Measurements from ENCODE around the gene BDH1. TPM values are rescaled to one million over a fixed set of nuclear protein-coding genes. Genes with fewer than 3 reads are reported as not detected.
"Not testable (repeated sequence)": the region's sequence is repeated elsewhere in the genome, so short reads cannot be mapped to it uniquely, and the experiment has no call there.

BDH1 gene
- total RNA-seq, 2 donors from 2014 or later, result 4.0 to 48.3 TPM

DNA sequence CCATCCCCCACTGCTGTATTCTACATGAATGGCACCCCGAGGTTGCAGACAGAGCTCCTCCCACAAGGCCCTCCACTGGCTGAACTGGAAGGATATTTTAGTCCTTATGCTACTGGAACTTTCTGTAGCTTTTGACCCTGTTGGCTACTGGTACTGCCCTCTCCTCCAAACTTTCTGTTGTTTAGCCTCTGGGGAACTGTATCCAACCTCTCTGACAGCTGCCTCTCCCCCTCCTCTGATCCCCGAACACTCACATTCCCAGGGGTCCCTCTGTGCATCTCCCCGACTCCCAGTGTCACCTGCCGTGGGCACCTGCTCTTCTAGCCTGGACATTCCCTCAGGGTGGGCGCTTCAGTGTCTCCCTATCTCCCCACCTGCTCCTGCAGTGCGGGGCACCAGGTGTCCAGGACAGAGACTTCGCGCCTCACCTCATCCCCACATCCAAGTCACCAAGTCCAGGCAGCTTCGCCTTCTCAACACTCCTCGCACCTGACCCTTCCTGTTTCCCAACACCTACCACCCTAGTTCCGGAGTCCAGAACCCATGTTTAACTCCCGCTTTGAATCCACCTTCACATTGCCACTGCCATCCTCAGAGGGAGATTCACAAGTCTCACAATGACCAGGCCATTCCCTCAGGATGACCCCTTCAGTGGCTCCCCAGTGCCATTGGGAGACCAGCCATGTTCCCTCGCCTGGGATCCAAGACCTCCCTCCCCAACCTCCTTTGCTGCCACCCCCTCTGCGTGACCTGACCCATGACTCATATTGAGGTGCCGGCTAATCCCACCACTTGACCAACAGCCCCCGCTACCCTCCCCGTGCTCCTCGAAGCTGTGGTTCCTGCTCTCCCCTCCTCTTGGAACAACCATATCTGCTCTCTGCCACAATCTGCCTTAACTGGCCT is 34.2 kb downstream of the BDH1 start:
- TF ChIP-seq, protein P1, sequence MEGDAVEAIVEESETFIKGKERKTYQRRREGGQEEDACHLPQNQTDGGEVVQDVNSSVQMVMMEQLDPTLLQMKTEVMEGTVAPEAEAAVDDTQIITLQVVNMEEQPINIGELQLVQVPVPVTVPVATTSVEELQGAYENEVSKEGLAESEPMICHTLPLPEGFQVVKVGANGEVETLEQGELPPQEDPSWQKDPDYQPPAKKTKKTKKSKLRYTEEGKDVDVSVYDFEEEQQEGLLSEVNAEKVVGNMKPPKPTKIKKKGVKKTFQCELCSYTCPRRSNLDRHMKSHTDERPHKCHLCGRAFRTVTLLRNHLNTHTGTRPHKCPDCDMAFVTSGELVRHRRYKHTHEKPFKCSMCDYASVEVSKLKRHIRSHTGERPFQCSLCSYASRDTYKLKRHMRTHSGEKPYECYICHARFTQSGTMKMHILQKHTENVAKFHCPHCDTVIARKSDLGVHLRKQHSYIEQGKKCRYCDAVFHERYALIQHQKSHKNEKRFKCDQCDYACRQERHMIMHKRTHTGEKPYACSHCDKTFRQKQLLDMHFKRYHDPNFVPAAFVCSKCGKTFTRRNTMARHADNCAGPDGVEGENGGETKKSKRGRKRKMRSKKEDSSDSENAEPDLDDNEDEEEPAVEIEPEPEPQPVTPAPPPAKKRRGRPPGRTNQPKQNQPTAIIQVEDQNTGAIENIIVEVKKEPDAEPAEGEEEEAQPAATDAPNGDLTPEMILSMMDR (IDR thresholded peaks at IDR 0.05), result no peak
- no peaks in the 10 kb centered on the region for H3K36me3 ChIP-seq
- H3K27ac ChIP-seq, result no peak overlapping the region
- no peaks in the 10 kb centered on the region for H3K4me1 ChIP-seq
- no peak overlapping the region for H3K4me3 ChIP-seq
- DNase-seq (ENCODE audit: low spot score), result no peak
- H3K9me3 ChIP-seq, result no peaks in the 10 kb centered on the region
- H3K27me3 ChIP-seq, result no peaks in the 10 kb centered on the region

DNA sequence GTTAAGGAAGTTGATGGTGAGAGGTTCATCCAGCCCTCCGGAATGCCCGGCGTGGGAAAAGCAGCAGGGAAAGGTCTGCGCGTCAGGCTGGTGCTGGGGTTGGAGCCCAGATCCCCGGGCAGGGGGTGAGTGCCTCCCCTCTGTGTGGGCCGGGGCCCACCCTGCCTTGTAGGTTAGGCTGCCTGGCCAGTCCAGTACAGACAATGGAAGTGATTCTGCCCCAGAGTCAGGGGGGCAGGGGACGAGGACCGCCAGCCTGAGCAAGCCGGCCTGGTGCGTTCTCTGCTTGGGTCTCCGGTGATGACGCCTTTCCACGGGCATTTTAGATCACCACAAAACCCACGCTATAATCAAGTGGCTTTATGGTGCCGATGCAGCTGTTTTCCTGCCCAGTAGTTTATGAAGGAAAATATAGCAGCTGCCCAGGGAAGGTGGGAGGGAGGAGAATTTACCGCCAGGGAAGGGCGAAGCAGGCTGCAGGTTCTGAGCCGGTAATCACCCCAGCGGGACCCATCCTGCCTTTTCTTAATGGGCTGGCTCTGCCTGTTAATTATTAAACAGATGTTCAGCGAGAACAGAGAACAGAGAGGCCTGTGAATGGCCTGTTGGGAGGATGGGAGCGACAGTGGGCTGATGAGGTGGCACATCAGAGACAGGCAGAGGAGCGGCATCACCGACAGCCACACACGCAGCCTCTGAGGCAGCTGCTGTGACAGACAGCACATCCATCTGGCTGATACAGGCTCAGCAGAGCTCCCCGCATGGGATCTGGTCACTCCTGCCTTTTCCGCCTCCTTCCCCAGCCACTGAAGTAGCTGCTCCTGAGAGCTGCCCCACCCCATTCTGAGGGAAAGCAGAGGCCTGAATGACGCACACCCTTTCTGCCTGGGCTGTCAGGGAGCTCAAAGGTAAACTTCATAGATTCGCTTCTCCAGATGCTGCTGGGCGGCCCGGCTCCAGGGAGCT is 35.2 kb downstream of the BDH1 start:
- Histone ChIP-seq H3K4me1 (no peaks in the 10 kb centered on the region), H3K4me3 (no peak overlapping the region), H3K9me3 (no peaks in the 10 kb centered on the region), H3K36me3 (no peaks in the 10 kb centered on the region), H3K27ac (no peak overlapping the region), H3K27me3 (no peaks in the 10 kb centered on the region)
- no peak for DNase-seq (ENCODE audit: low spot score)
- TF ChIP-seq, protein P1 (IDR thresholded peaks at IDR 0.05), result no peak

DNA sequence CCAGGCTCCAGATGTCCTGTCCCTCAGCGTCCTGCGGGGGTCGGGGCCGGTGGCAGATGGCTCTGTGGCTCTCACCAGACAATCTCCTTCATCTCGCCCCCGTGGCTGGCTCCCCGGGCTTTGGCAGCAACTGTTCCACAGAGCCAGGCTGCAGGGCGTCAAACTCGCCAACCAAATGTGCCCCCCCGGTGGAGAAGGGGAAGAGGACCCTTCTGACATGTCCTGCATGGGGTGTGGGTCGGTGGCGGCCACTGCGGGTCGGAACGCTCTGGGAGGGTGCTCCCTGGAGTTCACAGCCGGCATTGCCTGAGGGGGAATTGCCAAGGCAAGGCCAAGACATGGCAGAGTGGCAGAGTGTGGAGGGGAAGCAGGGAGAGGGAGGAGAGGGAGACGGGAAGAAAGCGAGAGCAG is 36.0 kb downstream of the BDH1 start:
- Histone ChIP-seq H3K27ac (no peak overlapping the region), H3K9me3 (no peaks in the 10 kb centered on the region), H3K27me3 (no peaks in the 10 kb centered on the region), H3K4me3 (no peak overlapping the region), H3K4me1 (no peaks in the 10 kb centered on the region), H3K36me3 (no peaks in the 10 kb centered on the region)
- no peak for DNase-seq (ENCODE audit: low spot score)
- TF ChIP-seq, protein P1 (IDR thresholded peaks at IDR 0.05), result no peak

DNA sequence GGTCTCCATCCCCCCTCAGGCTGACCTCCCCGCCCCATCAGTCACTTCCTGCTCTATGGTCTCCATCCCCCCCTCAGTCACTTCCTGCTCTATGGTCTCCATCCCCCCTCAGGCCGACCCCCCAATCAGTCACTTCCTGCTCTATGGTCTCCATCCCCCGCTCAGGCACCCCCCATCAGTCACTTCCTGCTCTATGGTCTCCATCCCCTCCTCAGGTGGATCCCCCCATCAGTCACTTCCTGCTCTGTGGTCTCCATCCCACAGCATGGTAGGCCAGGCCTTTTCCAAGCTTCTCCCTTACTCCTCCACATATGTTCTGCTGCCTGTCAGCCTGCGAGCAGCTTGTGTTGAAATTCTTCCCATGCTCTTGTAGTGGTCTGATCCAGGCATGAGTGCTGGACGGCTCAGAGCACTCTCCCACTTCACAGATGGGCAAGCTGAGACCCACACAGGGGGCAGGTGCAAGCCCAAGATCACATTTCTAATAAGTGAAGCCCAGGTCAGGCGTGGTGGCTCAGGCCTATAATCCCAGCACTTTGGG is 36.8 kb downstream of the BDH1 start:
- DNase-seq (ENCODE audit: low spot score), result no peak
- no peaks in the 10 kb centered on the region for H3K27me3 ChIP-seq
- H3K27ac ChIP-seq, result no peak overlapping the region
- no peaks in the 10 kb centered on the region for H3K36me3 ChIP-seq
- H3K9me3 ChIP-seq, result no peaks in the 10 kb centered on the region
- H3K4me1 ChIP-seq, result no peaks in the 10 kb centered on the region
- TF ChIP-seq, protein P1 (IDR thresholded peaks at IDR 0.05), result no peak
- H3K4me3 ChIP-seq, result no peak overlapping the region

DNA sequence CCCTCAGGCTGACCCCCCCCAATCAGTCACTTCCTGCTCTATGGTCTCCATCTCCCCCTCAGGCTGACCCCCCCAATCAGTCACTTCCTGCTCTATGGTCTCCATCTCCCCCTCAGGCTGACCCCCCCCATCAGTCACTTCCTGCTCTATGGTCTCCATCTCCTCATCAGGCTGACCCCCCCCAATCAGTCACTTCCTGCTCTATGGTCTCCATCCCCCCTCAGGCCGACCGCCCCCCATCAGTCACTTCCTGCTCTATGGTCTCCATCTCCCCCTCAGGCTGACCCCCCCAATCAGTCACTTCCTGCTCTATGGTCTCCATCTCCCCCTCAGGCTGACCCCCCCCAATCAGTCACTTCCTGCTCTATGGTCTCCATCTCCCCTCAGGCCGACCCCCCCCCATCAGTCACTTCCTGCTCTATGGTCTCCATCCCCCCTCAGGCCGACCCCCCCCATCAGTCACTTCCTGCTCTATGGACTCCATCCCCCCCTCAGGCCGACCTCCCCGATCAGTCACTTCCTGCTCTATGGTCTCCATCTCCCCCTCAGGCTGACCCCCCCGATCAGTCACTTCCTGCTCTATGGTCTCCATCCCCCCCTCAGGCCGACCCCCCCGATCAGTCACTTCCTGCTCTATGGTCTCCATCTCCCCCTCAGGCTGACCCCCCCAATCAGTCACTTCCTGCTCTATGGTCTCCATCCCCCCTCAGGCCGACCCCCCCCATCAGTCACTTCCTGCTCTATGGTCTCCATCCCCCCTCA is 37.7 kb downstream of the BDH1 start:
- not testable (repeated sequence) for H3K9me3 ChIP-seq; H3K4me1 ChIP-seq; DNase-seq (ENCODE audit: low spot score); H3K27ac ChIP-seq; H3K4me3 ChIP-seq; H3K27me3 ChIP-seq; H3K36me3 ChIP-seq

DNA sequence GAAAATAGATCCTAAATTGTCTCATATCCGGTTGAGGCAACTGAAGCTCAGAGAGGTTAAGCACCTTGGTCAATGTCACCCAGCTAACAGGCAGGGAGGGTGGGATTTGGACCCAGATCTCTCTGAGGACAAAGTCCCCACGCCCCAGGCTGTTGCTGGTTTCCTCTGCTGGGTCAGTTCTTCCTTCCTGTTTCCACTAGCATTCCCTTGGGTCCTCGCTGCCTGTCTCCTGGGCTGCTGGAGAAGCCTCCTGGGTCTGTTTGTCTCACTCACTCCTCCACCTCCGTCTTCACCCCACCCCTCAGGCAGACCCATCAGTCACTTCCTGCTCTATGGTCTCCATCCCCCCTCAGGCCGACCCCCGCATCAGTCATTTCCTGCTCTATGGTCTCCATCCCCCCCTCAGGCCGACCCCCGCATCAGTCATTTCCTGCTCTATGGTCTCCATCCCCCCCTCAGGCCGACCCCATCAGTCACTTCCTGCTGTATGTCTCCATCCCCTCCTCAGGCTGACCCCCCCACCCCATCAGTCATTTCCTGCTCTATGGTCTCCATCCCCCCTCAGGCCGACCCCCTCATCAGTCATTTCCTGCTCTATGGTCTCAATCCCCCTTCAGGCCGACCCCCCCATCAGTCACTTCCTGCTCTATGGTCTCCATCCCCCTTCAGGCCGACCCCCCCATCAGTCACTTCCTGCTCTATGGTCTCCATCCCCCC is 38.7 kb downstream of the BDH1 start:
- not testable (repeated sequence) for H3K9me3 ChIP-seq; H3K27ac ChIP-seq; H3K36me3 ChIP-seq; H3K4me3 ChIP-seq; DNase-seq (ENCODE audit: low spot score); H3K27me3 ChIP-seq; H3K4me1 ChIP-seq

All from right atrium auricular region (tissue), 2 donors.